Smooth muscle cell (in vitro differentiated cells): Measurements from ENCODE around the gene SLC9A3. TPM values are rescaled to one million over a fixed set of nuclear protein-coding genes. Genes with fewer than 3 reads are reported as not detected.

ENCODE experiments used
- DNase-seq: peaks from one replicate; lab custom pipeline; 2025; ENCODE audit not compliant: unreplicated experiment; lab: John Stamatoyannopoulos, UW
- H2AFZ ChIP-seq: fragments of 200-600 bp; sonication (generic); 2 replicates; pipeline ENCODE4 v1.6.0; 2016; ENCODE audit warnings: antibody characterized with exemption, low read depth, mild to moderate bottlenecking
- H3F3A ChIP-seq: fragments of 200-600 bp; sonication (generic); 2 replicates; pipeline ENCODE4 v1.6.0; 2017; ENCODE audit warnings: antibody characterized with exemption, low read depth
- H3K27ac ChIP-seq: fragments of 200-600 bp; sonication (generic); 2 replicates; pipeline ENCODE4 v1.5.1; 2016; ENCODE audit warnings: low read depth, mild to moderate bottlenecking
- H3K27me3 ChIP-seq: fragments of 200-600 bp; sonication (generic); 2 replicates; pipeline ENCODE4 v1.6.1; 2016; ENCODE audit warnings: low read depth, mild to moderate bottlenecking
- H3K36me3 ChIP-seq: fragments of 200-600 bp; sonication (generic); 2 replicates; pipeline ENCODE4 v1.5.1; 2016; ENCODE audit warnings: low read depth
- H3K4me1 ChIP-seq: fragments of 200-600 bp; sonication (generic); 2 replicates; pipeline ENCODE4 v1.5.1; 2016; ENCODE audit warnings: low read depth
- H3K4me2 ChIP-seq: fragments of 200-600 bp; sonication (generic); 2 replicates; pipeline ENCODE4 v1.6.0; 2016; ENCODE audit warnings: mild to moderate bottlenecking
- H3K4me3 ChIP-seq: fragments of 200-600 bp; sonication (generic); 2 replicates; pipeline ENCODE4 v1.5.1; 2016; ENCODE audit warnings: mild to moderate bottlenecking
- H3K79me2 ChIP-seq: fragments of 200-600 bp; sonication (generic); 2 replicates; pipeline ENCODE4 v1.6.0; 2016; ENCODE audit warnings: low read depth, mild to moderate bottlenecking
- H3K9ac ChIP-seq: fragments of 200-600 bp; sonication (generic); 2 replicates; pipeline ENCODE4 v1.6.0; 2016; ENCODE audit warnings: low read depth
- H3K9me3 ChIP-seq: fragments of 200-600 bp; sonication (generic); replicated peaks from 2 replicates; pipeline ENCODE4 v1.5.1; 2016; ENCODE audit warnings: low read depth
- H4K20me1 ChIP-seq: fragments of 200-600 bp; sonication (generic); 2 replicates; pipeline ENCODE4 v1.6.0; 2016; ENCODE audit warnings: low read depth
- CTCF ChIP-seq: fragments of 200-600 bp; sonication (generic); IDR thresholded peaks from 2 replicates; pipeline ENCODE4 v1.5.1; 2017; ENCODE audit warnings: borderline replicate concordance, mild to moderate bottlenecking, antibody characterized with exemption; ENCODE audit not compliant: insufficient read depth, poor library complexity, severe bottlenecking
- WGBS: methylation state at CpG from one replicate; pipeline ENCODE4 v1.1.7; 2016; ENCODE audit warnings: low lambda C conversion rate; 5-methylcytosine and 5-hydroxymethylcytosine counted together
- polyA plus RNA-seq: library from polyadenylated mRNA; unstranded; fragments of >200 nt; fragmentation: Nextera tagmentation; extraction: Ambion mirVana; gene quantifications from 2 replicates; pipeline ENCODE4 v1.2.1, GENCODE V29; 2016
- total RNA-seq: library from RNA; depleted of rRNA; stranded (reverse); fragments of >200 nt; gene quantifications from 2 replicates; pipeline ENCODE4 v1.2.3, GENCODE V29; 2014

SLC9A3 gene
- total and polyA plus RNA-seq, 2 experiments from 2014 or later, result 1.1 to 1.8 TPM

GRCh38 chr5:525916-526315 is 1.7 kb upstream of the SLC9A3 start:
- Histone ChIP-seq H3K27ac (no peak overlapping the region), H3K79me2 (no peaks in the 10 kb centered on the region)
- 83% methylated on average over 9 of the region's 9 CpGs for WGBS

GRCh38 chr5:524973-525761 is 918 bp upstream of the SLC9A3 start:
- Histone ChIP-seq H3K27ac (no peak overlapping the region), H2AFZ (no peak overlapping the region), H3F3A (no peaks in the 10 kb centered on the region), H3K79me2 (no peaks in the 10 kb centered on the region), H3K9ac (no peak overlapping the region), H3K4me1 (peaks cover 19% of the 10 kb centered on the region), H4K20me1 (no peaks in the 10 kb centered on the region), H3K27me3 (peaks cover 99% of the 10 kb centered on the region), H3K4me2 (no peak overlapping the region), H3K36me3 (no peaks in the 10 kb centered on the region), H3K9me3 (no peaks in the 10 kb centered on the region), H3K4me3 (no peak overlapping the region)
- TF ChIP-seq CTCF, result no peak
- no peak for DNase-seq
- WGBS, result 69% methylated on average over 21 of the region's 24 CpGs

More at GRCh38 chr5:525916-526315, 1.7 kb upstream of the SLC9A3 start:
- no peak for DNase-seq
- no peaks in the 10 kb centered on the region for H4K20me1 ChIP-seq
- H3K4me2 ChIP-seq, result no peak overlapping the region
- no peaks in the 10 kb centered on the region for H3F3A ChIP-seq
- no peak overlapping the region for H3K9ac ChIP-seq
- H2AFZ ChIP-seq, result no peak overlapping the region
- TF ChIP-seq CTCF, result no peak
- peaks cover 100% of the 10 kb centered on the region for H3K27me3 ChIP-seq
- H3K9me3 ChIP-seq, result no peaks in the 10 kb centered on the region
- peaks cover 19% of the 10 kb centered on the region for H3K4me1 ChIP-seq
- no peaks in the 10 kb centered on the region for H3K36me3 ChIP-seq
- no peak overlapping the region for H3K4me3 ChIP-seq

GRCh38 chr5:523441-524222 is 617 bp downstream of the SLC9A3 start:
- H2AFZ ChIP-seq, result no peak overlapping the region
- TF ChIP-seq CTCF, result no peak
- no peaks in the 10 kb centered on the region for H3K36me3 ChIP-seq
- no peak overlapping the region for H3K27ac ChIP-seq
- no peak overlapping the region for H3K9ac ChIP-seq
- DNase-seq, result no peak
- peaks cover 92% of the 10 kb centered on the region for H3K27me3 ChIP-seq
- peak overlapping the region; percentile 84 for H3K4me2 ChIP-seq
- no peaks in the 10 kb centered on the region for H3K79me2 ChIP-seq
- H3K4me1 ChIP-seq, result peaks cover 19% of the 10 kb centered on the region
- no peaks in the 10 kb centered on the region for H4K20me1 ChIP-seq
- peak overlapping the region; percentile 39 for H3K4me3 ChIP-seq
- no peaks in the 10 kb centered on the region for H3K9me3 ChIP-seq
- 9% methylated on average over 50 of the region's 69 CpGs for WGBS
- no peaks in the 10 kb centered on the region for H3F3A ChIP-seq
